KBM-7 (cell line): ENCODE results near the gene ADAMTSL1.

Source experiments
- DNase-seq: peaks from one replicate; pipeline ENCODE4 v3.0.0-alpha.2; 2015
- in situ Hi-C: fragments of 300-500 bp; cut with MboI; formaldehyde crosslinking; loops from 2 replicates; pipeline ENCODE4 v1.14.3; 2020; ENCODE audit warnings: low sequenced_read_pairs, low pct_unique_long_range_greater_than_20kb, mixed read lengths

Gene ADAMTSL1, protein sequence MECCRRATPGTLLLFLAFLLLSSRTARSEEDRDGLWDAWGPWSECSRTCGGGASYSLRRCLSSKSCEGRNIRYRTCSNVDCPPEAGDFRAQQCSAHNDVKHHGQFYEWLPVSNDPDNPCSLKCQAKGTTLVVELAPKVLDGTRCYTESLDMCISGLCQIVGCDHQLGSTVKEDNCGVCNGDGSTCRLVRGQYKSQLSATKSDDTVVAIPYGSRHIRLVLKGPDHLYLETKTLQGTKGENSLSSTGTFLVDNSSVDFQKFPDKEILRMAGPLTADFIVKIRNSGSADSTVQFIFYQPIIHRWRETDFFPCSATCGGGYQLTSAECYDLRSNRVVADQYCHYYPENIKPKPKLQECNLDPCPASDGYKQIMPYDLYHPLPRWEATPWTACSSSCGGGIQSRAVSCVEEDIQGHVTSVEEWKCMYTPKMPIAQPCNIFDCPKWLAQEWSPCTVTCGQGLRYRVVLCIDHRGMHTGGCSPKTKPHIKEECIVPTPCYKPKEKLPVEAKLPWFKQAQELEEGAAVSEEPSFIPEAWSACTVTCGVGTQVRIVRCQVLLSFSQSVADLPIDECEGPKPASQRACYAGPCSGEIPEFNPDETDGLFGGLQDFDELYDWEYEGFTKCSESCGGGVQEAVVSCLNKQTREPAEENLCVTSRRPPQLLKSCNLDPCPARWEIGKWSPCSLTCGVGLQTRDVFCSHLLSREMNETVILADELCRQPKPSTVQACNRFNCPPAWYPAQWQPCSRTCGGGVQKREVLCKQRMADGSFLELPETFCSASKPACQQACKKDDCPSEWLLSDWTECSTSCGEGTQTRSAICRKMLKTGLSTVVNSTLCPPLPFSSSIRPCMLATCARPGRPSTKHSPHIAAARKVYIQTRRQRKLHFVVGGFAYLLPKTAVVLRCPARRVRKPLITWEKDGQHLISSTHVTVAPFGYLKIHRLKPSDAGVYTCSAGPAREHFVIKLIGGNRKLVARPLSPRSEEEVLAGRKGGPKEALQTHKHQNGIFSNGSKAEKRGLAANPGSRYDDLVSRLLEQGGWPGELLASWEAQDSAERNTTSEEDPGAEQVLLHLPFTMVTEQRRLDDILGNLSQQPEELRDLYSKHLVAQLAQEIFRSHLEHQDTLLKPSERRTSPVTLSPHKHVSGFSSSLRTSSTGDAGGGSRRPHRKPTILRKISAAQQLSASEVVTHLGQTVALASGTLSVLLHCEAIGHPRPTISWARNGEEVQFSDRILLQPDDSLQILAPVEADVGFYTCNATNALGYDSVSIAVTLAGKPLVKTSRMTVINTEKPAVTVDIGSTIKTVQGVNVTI (N-terminal part only)

GRCh38 chr9:18473652-18474279 lies at the start of gene ADAMTSL1:
Gene ADAMTSL1 (plus strand): TSS chr9:18474153. CDS start chr9:18474233, 80 bp downstream.
- no peak for DNase-seq
- in situ Hi-C loops = no loop called here

GRCh38 chr9:18427691-18428090 lies 46.3 kb upstream of the ADAMTSL1 start:
- DNase-seq = no peak
- in situ Hi-C loops = no loop called here

DNA sequence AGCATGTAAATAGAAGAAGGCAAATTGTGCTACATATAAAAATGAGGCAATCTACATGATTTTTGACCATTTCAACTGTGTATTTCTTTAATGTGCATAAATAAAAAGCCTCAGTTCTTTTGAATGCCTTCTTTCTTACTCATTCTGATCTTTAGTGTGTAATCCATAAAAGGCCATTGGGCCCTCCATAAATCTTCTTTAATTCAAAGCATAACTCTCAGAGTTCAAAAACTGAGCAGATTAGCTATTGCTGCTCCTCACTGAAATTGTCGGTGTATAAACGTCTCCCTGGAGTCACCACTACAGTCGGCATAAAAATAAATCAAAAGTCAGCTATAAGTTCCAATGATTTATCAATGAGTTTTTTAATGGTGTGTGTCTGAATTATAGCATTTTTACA lies 45.3 kb upstream of the ADAMTSL1 start:
- no peak for DNase-seq
- in situ Hi-C loops = no loop called here

DNA sequence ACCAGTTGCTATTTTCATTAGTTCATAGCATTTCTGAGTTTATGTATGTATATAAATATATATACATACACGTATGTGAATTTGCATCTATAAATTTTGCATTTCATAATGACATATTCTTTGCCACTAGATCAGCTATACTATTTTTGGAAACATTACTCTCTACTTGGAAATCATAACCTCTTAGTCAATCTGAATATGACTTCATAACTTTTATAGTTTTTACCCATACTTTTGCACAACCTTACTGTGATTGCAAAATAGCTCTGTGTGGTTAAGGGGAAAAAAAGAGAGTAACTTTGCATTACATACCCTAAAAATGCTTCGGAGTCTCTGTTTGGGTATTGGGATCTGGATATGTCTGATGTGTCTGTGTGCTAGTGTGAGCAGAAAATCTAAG lies 44.9 kb upstream of the ADAMTSL1 start:
- no peak for DNase-seq
- in situ Hi-C loops = no loop called here

- DNase-seq = no peak
- in situ Hi-C loops = no loop called here
These were observed 40.3 kb upstream of the ADAMTSL1 start for GRCh38 chr9:18433620-18434019.

DNA sequence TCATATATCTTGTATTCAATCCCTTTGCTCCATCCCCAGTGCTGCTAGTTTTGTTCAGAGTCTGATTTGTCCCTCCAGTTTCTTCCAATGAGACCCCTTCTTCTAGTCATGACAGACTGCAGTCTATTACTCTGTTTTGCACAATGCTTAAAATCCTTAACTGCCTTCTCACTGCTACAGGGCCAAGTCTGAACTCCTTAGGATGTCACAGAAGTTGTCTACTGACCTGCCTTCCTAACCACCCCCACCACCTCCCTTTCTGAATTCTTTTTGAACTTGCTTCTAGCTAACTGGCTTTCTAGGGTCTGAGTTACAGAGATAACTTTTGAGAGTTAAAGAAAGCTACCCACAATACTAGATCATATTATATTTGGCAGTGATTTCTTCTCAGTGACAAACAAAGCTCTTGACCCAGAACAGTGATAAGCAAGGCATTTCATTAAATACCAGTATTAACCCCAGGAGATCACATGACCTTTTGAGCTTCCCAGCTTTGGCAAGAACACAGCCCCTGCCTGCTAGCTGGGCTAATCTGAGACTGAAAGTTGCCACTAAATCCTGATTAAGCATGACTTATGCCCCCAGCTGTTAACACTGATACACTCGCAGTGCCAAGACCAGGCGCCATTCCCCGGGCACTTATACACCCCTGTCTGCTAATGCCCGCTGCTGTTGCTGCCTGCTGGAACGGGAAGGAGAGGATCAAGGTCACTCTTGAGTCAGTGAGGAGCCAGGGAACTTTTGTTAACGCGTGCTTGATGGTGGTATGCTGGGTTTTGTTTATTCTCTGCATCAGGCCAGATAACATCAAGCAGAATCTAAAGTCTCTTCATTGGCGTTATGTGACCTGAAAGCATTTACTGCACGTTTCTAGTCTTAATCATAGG lies 36.4 kb upstream of the ADAMTSL1 start:
- in situ Hi-C loops = no loop called here
- no peak for DNase-seq

DNA sequence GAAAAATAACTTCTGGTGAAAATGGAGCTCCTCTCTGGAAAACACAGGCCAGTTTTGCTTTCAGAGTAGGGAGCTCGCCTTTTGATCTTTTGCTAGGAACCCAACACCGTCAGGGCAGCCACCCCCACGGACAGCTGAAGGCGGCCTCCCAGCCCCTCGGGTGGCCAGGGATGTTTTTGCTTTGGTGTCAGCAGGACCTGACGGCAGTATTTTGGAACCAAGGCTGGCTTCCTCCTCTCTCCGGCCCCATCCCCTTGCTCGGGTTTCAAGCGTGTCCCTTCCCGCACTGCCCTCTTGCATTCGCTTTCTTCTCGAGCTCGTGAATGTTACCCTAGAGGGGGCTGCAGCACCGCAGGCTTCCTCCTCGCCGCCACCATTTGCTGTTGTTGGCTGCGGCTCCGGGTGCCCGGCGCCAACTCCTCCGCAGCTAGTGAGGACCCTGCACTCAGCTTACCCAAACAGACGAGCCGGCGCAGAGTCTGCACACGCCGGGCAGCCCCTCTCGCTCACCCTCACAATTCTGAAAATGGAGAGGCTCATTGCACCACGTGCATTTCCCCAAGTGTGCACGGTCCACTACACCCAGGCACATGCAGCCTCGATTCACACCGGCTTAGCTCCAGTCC lies 35.5 kb upstream of the ADAMTSL1 start:
- in situ Hi-C loops = no loop called here
- DNase-seq = no peak

DNA sequence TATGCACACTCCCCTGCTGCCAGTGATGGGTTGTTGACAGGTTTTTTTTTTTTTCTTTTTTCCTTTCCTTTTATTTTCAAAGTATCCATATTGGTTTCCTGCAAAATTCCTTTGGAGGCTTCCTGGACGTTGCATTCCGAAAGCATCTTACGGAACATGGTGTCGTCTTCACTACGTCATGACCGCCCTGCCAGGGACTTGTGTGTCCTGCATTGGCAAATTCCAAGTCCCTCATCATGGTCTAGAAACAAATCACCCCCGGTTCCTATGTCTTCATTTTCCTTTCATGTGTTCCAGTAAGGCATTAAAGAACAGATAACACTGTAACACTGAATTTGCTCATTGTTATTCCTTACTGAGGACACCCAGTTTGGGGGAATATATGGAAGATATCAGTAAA lies 35.0 kb upstream of the ADAMTSL1 start:
- no peak for DNase-seq
- in situ Hi-C loops = no loop called here

- no peak for DNase-seq
- in situ Hi-C loops = no loop called here
These were observed 32.7 kb upstream of the ADAMTSL1 start for GRCh38 chr9:18441261-18441660.

- in situ Hi-C loops = no loop called here
- DNase-seq = peak; percentile 60
These were observed 31.1 kb upstream of the ADAMTSL1 start for GRCh38 chr9:18442629-18443491.

DNA sequence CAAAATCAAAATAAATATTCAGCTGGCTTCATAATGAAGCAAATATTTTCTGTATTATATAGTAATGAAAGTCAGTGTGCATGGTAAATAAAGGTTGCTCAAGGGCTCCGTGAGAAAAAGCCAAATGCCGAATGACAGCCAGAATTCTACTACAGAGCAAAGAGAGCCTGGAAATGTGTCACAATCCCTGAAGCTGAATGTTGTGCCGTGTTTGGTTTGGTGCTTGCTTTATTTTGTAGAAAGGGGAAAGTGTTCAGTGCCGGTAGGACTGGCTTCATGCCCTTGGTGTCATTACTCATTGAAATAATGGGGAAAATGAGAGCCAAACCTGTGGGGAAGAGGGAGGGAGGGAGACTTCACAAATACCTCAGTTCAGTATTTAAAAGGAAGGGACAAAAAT lies 26.8 kb upstream of the ADAMTSL1 start:
- no peak for DNase-seq
- in situ Hi-C loops = no loop called here

DNA sequence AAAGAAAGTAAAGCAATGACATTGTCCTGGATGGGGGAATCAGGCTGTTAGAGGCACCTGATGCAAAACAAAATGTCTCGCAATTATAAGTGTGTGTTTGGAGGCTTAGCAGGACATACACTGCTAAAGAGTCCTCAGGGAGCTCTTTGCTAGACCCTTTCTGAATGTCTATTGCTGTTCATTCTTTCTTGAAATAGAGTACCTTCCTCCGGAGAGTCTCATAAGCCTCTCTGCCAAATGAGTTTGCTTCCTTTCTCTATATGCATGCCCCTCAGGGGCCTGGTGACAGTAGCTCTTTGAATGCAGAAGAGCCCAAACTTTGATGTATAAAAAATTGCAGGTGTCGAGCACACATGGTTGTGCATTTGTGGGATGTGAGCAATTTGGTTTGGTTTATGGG lies 26.4 kb upstream of the ADAMTSL1 start:
- in situ Hi-C loops = no loop called here
- DNase-seq = no peak

DNA sequence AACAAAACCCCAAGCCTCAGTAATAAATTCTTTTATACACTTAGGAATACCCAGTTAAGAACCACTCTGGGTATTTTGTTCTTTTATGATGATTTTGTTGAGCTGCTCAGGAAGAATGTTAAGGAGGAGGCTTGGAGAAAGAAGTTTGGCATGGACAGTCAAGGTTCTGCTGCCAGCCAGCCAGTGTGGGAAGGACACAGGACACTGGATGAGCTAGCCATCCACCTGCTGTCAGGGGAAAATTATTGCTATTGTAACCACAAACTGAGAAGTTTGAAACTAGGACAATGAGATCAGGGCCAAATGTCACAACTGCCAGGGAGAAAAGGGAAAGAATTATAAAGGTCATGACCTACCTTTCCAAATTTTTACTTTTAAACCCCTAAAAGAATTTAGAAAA lies 25.9 kb upstream of the ADAMTSL1 start:
- in situ Hi-C loops = no loop called here
- no peak for DNase-seq

DNA sequence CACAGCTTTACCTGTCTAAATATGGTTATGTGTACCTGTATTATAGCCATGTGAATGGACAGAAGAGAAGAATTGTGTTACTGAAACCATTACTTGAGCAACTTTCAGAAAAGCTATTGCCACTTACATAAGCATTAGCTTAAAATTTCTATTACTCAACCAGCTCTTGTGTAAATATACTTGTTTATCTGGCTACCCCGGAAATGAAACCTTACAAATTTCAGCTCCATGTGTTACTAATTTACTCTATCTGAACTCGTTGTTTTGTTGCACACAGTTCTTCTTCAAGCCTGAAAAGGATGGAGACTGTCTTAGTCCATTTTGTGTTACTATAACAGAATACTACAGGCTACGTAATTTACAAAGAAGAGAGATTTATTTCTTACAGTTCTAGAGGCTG lies 22.5 kb upstream of the ADAMTSL1 start:
- no peak for DNase-seq
- in situ Hi-C loops = no loop called here

DNA sequence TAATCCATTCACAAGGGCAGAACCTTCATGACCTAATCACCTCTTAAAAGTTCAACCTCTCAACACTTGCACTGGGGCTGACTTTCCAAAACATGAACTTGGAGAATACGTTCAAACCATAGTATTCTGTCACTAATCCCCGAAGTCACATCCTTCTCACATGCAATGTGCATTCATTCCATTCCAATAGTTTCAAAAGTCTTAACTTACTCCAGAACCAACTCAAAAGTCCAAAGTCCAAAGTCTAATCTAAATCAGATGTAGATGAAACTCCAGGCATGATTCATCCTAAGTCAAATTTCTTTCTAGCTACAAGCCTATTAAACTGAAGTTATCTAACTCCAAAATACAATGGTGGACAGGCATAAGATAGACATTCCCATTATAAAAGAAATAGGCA lies 21.7 kb upstream of the ADAMTSL1 start:
- no peak for DNase-seq
- in situ Hi-C loops = no loop called here

DNA sequence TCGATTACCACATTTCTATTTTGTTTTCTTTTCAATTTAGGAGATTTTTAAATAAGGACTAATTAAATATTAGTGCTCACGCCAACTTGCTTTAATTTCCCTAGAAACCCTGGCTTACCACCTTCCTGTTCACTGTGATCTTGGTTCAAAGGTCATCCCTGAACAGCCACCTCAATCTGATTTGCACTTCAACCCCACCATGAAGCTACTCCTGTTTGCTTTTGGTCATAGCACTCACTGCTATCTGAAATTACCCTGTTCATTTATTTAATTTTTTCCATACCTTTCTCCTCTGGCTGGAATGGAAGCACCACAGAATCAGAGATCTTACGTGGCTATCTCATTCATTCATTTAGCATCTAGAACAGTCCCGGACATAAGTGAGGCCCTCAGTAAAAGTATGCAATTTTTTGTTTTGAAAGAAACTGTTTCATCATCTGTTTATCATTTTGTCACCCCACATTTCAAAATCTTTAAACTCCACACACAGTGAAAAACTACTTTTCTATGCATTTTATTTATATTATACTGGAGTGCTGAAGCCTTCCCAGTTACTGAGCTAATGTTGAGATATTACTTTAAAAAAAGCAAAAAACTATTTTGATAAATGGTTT lies 17.2 kb upstream of the ADAMTSL1 start:
- no peak for DNase-seq
- in situ Hi-C loops = no loop called here

GRCh38 chr9:18457510-18457909 lies 16.4 kb upstream of the ADAMTSL1 start:
- in situ Hi-C loops = no loop called here
- DNase-seq = no peak
